ENCODE data around the gene GRIK2. TPM values are rescaled to one million over a fixed set of nuclear protein-coding genes. Genes with fewer than 3 reads are reported as not detected.

GRIK2 gene
- total RNA-seq, 1 experiment from 2014 or later, result 0.70 TPM

DNA sequence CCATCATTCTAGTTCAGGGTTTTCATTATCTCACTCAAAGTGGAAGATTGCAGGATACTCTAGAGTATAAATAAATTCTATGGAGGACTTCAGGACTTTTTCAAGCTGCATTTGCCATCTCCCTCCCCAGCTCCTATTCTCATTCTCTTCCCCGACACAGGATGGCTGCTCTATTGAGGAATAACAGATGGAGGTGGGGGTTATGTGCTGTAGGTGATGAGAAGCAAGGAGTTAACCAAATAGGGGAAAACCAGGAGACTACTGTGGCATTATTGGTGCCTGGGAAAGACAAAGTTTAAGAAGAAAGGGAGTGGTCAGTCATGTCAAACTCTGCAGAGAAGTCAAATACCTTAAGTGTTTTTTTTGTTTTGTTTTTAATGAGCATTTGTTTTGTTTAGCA lies 109.3 kb downstream of the GRIK2 start:
- Histone ChIP-seq H3K9ac (ENCODE audit: extremely low read depth, insufficient read length, low read length) (no peak overlapping the region), H3T11ph (ENCODE audit: low read length) (no peak overlapping the region), H2AK5ac (ENCODE audit: insufficient read length, low read length) (no peak overlapping the region), H3K14ac (ENCODE audit: insufficient read depth, low read length) (no peak overlapping the region), H3K79me1 (ENCODE audit: insufficient read depth, low read depth, low read length, poor library complexity, severe bottlenecking) (no peaks in the 10 kb centered on the region), H2BK120ac (ENCODE audit: low read depth, low read length, poor library complexity, severe bottlenecking) (no peak overlapping the region), H3K18ac (ENCODE audit: insufficient read length, low read depth, low read length) (no peak overlapping the region), H3K27ac (ENCODE audit: insufficient read length, low read depth, low read length) (no peak overlapping the region), H3K4me1 (ENCODE audit: insufficient read depth, low read length) (no peaks in the 10 kb centered on the region; the same call in 1 of the 2 replicates), H4K8ac (replicated peaks; ENCODE audit: insufficient read length, low read depth, low read length) (no peak overlapping the region), H3K23me2 (ENCODE audit: insufficient read length, low read depth, low read length, poor library complexity, severe bottlenecking) (no peaks in the 10 kb centered on the region), H4K20me1 (ENCODE audit: control insufficient read depth, insufficient read depth, insufficient read length) (no peaks in the 10 kb centered on the region), H2BK5ac (ENCODE audit: insufficient read length, low read length) (no peak overlapping the region), H4K91ac (ENCODE audit: insufficient read length, low read depth, low read length) (no peak overlapping the region), H3K9me3 (ENCODE audit: control insufficient read depth, low read depth, low read length) (no peaks in the 10 kb centered on the region), H3K4ac (ENCODE audit: low read depth, low read length) (no peak overlapping the region), H3K79me2 (ENCODE audit: insufficient read depth, low read length) (no peaks in the 10 kb centered on the region), H4K5ac (ENCODE audit: insufficient read length, low read depth, low read length) (no peak overlapping the region), H3K56ac (ENCODE audit: insufficient read length, low read depth, low read length) (no peak overlapping the region), H3K4me2 (ENCODE audit: insufficient read depth, insufficient read length, low read length) (no peak overlapping the region), H2BK15ac (ENCODE audit: low read depth, low read length) (no peak overlapping the region), H3K23ac (ENCODE audit: insufficient read length, low read depth, low read length) (no peak overlapping the region), H2AFZ (ENCODE audit: low read length) (no peak overlapping the region), H3K27me3 (ENCODE audit: insufficient read depth, low read length) (no peaks in the 10 kb centered on the region), H2BK12ac (ENCODE audit: insufficient read length, low read depth, low read length) (no peak overlapping the region), H2BK20ac (ENCODE audit: low read depth, low read length, poor library complexity, severe bottlenecking) (no peak overlapping the region)
- TF ChIP-seq, protein P1, sequence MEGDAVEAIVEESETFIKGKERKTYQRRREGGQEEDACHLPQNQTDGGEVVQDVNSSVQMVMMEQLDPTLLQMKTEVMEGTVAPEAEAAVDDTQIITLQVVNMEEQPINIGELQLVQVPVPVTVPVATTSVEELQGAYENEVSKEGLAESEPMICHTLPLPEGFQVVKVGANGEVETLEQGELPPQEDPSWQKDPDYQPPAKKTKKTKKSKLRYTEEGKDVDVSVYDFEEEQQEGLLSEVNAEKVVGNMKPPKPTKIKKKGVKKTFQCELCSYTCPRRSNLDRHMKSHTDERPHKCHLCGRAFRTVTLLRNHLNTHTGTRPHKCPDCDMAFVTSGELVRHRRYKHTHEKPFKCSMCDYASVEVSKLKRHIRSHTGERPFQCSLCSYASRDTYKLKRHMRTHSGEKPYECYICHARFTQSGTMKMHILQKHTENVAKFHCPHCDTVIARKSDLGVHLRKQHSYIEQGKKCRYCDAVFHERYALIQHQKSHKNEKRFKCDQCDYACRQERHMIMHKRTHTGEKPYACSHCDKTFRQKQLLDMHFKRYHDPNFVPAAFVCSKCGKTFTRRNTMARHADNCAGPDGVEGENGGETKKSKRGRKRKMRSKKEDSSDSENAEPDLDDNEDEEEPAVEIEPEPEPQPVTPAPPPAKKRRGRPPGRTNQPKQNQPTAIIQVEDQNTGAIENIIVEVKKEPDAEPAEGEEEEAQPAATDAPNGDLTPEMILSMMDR (conservative IDR thresholded peaks at IDR 0.05), result no peak
- Mint-ChIP-seq H3K36me3 (ENCODE audit: insufficient read depth in 1 of 3, low read depth in 3 of 3) (no peaks in the 10 kb centered on the region), H3K4me3 (no peak overlapping the region), H3K27ac (no peak overlapping the region), H3K9me3 (no peaks in the 10 kb centered on the region), H3K27me3 (ENCODE audit: low read depth) (no peaks in the 10 kb centered on the region), H3K4me1 (peaks cover 7% of the 10 kb centered on the region in 2 experiments)
- no CpG with 5 or more reads among the region's 1 CpG for WGBS (ENCODE audit: extremely low coverage, insufficient read length, low lambda C conversion rate)
- no peak for DNase-seq

Measured in H9 (cell line).